Measurements from ENCODE around the gene ADRB1. TPM values are rescaled to one million over a fixed set of nuclear protein-coding genes. Genes with fewer than 3 reads are reported as not detected.
A peak's percentile ranks its signal among the peaks of the same experiment; 100 is the strongest.

Gene ADRB1
- total and polyA plus RNA-seq, 2 of the 13 experiments (the other 11 are each of a cell fraction or from before 2014, with no cell fraction given): 0.07 TPM; not detected in 1

DNA sequence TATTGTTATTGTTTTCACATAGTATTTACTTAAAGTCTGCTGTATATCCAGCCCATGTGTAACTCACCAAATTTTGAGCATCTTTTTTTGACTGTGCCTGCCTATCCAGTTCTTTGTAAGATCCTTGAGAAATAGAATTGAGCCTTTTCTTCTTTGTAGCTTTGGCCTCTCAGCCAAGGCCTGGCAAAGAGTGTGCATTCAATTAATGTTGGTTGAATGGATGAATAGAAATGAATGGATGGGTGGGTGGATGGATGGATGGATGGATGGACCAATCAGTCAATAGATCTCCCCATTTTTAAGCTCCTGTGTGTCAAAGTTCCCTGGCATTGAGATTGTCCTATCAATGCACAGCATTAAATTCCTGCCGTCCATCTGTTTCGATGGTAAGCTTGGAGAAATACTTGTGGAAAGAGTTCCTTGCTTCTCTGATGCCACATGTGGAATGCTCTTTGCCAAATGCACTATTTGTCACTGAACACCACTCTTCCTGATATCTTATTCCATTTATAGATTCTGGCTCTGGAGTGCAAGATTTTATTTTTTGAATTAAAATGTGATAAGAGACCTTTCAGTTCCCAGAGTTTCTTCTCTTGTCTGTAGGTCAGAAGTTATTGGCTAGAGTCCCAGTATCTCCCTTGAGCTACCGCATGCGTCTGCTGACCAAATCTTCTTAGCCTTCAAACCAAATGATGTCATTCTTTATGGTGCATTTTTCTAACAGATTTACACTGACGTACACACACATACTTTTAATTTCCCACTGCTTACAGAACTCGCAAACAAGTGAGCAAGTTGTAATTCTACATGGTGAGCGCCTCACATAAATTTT is 20.7 kb upstream of the ADRB1 start:
- Histone ChIP-seq H3K4me3 (replicated peaks in 1 of 3; ENCODE audit: insufficient read depth in 1 of 3, low read depth in 2 of 3, low read length in 3 of 3) (no peak overlapping the region), H3K79me2 (ENCODE audit: insufficient read depth, low read length) (no peaks in the 10 kb centered on the region), H3K27me3 (ENCODE audit: control insufficient read depth in 1 of 2, insufficient read depth in 2 of 2, low read length in 2 of 2) (no peaks in the 10 kb centered on the region; a peak in 4 of 5 replicates), H3K9ac (ENCODE audit: insufficient read depth, low read depth, low read length) (no peak overlapping the region), H4K20me1 (ENCODE audit: insufficient read depth, low read length) (no peaks in the 10 kb centered on the region), H3K4me1 (ENCODE audit: insufficient read depth, low read length) (peaks cover 8% of the 10 kb centered on the region; the same call in 1 of the 2 replicates), H3K9me3 (ENCODE audit: low read length) (no peaks in the 10 kb centered on the region), H2AFZ (ENCODE audit: low read length) (no peak overlapping the region), H3K4me2 (ENCODE audit: low read depth, low read length) (no peak overlapping the region), H3K36me3 (replicated peaks in 1 of 2; ENCODE audit: control insufficient read depth in 1 of 2, insufficient read depth in 2 of 2, low read length in 2 of 2) (no peaks in the 10 kb centered on the region), H3K27ac (ENCODE audit: extremely low read length, insufficient read depth, low read length) (no peak overlapping the region)
- BruUV-seq (replicated peaks): no TSS peak
- TF ChIP-seq SATB2 (CRISPR knock-in tag; IDR thresholded peaks at IDR 0.05): no peak
- peak; percentile 75 for TF ChIP-seq ATF7 (IDR thresholded peaks at IDR 0.05)
- TF ChIP-seq ATF7 (CRISPR knock-in tag; IDR thresholded peaks at IDR 0.05): no peak
- 37% methylated on average over 7 of the region's 7 CpGs for WGBS (ENCODE audit: low lambda C conversion rate)
- CTCF ChIA-PET (ENCODE audit: low intra/inter-chr PET ratio, low total read pairs): no interaction called here
- DNase-seq (ENCODE audit: low spot score) (no peak), FAIRE-seq (no peak), ATAC-seq (no peak)
- in situ Hi-C loops (cut with HindIII; ENCODE audit: extremely low pct_ligation_motif_present, low pct_unique_long_range_greater_than_20kb) (no loop called here), intact Hi-C loops (cut with micrococcal nuclease; ENCODE audit: unreplicated experiment) (no loop called here)
- POLR2A ChIA-PET: no interaction called here

DNA sequence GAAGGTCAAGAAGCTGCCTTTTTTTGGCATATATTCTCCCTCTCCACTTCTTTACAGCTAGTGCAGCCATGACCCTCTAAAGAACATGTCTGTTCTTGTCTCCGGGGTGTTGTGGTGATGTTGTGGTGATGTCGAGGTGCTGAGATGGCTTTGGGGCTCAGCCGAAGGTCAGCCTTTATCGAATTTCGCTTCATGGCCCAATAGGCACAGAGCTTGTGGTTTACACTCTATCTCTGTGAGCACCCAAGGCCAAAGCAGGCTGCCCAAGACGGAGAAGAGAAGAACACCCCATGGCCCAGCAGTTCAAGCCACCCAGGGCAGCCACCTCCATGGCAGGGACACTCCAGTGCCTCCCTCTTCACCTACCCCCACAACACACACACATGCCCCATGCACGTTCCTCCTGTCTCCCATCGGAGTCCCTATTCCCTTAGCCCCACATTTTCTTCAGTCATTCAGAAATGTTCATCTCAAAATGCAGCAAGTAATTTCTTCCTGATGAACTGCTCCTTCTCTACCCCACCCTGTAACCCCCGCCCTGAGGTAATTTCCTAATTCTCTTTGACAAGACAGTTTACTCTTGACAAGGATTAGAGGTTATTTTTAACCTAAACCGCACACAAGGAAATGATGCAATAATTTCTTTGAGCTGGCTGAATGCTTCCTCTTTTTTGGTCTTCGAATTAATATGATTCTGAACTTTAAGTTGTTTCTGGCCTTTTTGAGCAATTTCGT is 18.6 kb upstream of the ADRB1 start:
- Histone ChIP-seq H2AFZ (ENCODE audit: low read length) (no peak overlapping the region), H3K4me2 (ENCODE audit: low read depth, low read length) (no peak overlapping the region), H3K9ac (ENCODE audit: insufficient read depth, low read depth, low read length) (no peak overlapping the region), H3K36me3 (replicated peaks in 1 of 2; ENCODE audit: control insufficient read depth in 1 of 2, insufficient read depth in 2 of 2, low read length in 2 of 2) (no peaks in the 10 kb centered on the region), H3K4me1 (ENCODE audit: insufficient read depth, low read length) (peaks cover 8% of the 10 kb centered on the region; the same call in 1 of the 2 replicates), H4K20me1 (ENCODE audit: insufficient read depth, low read length) (no peaks in the 10 kb centered on the region), H3K27ac (ENCODE audit: extremely low read length, insufficient read depth, low read length) (no peak overlapping the region), H3K4me3 (replicated peaks in 1 of 3; ENCODE audit: insufficient read depth in 1 of 3, low read depth in 2 of 3, low read length in 3 of 3) (no peak overlapping the region), H3K27me3 (ENCODE audit: control insufficient read depth in 1 of 2, insufficient read depth in 2 of 2, low read length in 2 of 2) (no peaks in the 10 kb centered on the region; a peak in 4 of 5 replicates), H3K79me2 (ENCODE audit: insufficient read depth, low read length) (no peaks in the 10 kb centered on the region), H3K9me3 (ENCODE audit: low read length) (no peaks in the 10 kb centered on the region)
- ATAC-seq (no peak), FAIRE-seq (no peak), DNase-seq (ENCODE audit: low spot score) (no peak)
- intact Hi-C loops (cut with micrococcal nuclease; ENCODE audit: unreplicated experiment) (no loop called here), in situ Hi-C loops (cut with HindIII; ENCODE audit: extremely low pct_ligation_motif_present, low pct_unique_long_range_greater_than_20kb) (no loop called here)
- POLR2A ChIA-PET: no interaction called here
- CTCF ChIA-PET (ENCODE audit: low intra/inter-chr PET ratio, low total read pairs): no interaction called here
- BruUV-seq (replicated peaks): no TSS peak
- 56% methylated on average over 11 of the region's 12 CpGs for WGBS (ENCODE audit: low lambda C conversion rate)
- TF ChIP-seq ZFAT (CRISPR knock-in tag; conservative IDR thresholded peaks at IDR 0.05) (no peak), GTF2F1 (IDR thresholded peaks at IDR 0.05; ENCODE audit: low read length) (no peak), ATF7 (IDR thresholded peaks at IDR 0.05) (peak; percentile 24; the same call in 1 of the 2 replicates), ATF7 (CRISPR knock-in tag; IDR thresholded peaks at IDR 0.05) (no peak), CEBPG (CRISPR knock-in tag; IDR thresholded peaks at IDR 0.05) (peak; percentile 13; the same call in 1 of the 2 replicates), ZFP62 (CRISPR knock-in tag; IDR thresholded peaks at IDR 0.05) (no peak), CEBPB (IDR thresholded peaks at IDR 0.05; ENCODE audit: borderline replicate concordance, low read depth, low read length) (peak; percentile 59), JDP2 (CRISPR knock-in tag; IDR thresholded peaks at IDR 0.05; ENCODE audit: borderline replicate concordance) (no peak), HMG20B (CRISPR knock-in tag; conservative IDR thresholded peaks at IDR 0.05) (no peak)
- TF ChIP-seq, protein P1, sequence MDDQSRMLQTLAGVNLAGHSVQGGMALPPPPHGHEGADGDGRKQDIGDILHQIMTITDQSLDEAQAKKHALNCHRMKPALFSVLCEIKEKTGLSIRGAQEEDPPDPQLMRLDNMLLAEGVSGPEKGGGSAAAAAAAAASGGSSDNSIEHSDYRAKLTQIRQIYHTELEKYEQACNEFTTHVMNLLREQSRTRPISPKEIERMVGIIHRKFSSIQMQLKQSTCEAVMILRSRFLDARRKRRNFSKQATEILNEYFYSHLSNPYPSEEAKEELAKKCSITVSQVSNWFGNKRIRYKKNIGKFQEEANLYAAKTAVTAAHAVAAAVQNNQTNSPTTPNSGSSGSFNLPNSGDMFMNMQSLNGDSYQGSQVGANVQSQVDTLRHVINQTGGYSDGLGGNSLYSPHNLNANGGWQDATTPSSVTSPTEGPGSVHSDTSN (CRISPR knock-in tag; IDR thresholded peaks at IDR 0.05; ENCODE audit: borderline replicate concordance): no peak
- TF ChIP-seq, protein P2, sequence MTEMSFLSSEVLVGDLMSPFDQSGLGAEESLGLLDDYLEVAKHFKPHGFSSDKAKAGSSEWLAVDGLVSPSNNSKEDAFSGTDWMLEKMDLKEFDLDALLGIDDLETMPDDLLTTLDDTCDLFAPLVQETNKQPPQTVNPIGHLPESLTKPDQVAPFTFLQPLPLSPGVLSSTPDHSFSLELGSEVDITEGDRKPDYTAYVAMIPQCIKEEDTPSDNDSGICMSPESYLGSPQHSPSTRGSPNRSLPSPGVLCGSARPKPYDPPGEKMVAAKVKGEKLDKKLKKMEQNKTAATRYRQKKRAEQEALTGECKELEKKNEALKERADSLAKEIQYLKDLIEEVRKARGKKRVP (CRISPR knock-in tag; IDR thresholded peaks at IDR 0.05): 0 out of 4 replicates have a peak, but pooled peaks of 1 of the 2 experiments have one; percentile 32

All from HepG2 (cell line).